Ishikawa (cell line): Measurements from ENCODE around the gene TMF1.

Experiments
- CEBPB ChIP-seq: IDR thresholded peaks from 2 replicates; pipeline ENCODE4 v1.6.1; 2012
- CREB1 ChIP-seq: IDR thresholded peaks from 2 replicates; pipeline ENCODE4 v1.6.1; 2012; ENCODE audit warnings: low read depth
- EGR1 ChIP-seq: IDR thresholded peaks from 2 replicates; pipeline ENCODE4 v1.6.1; 2012
- EP300 ChIP-seq: IDR thresholded peaks from 2 replicates; pipeline ENCODE4 v1.6.1; 2012; ENCODE audit warnings: borderline replicate concordance
- FOXM1 ChIP-seq: IDR thresholded peaks from 2 replicates; pipeline ENCODE4 v1.6.1; 2012; ENCODE audit warnings: low read depth, borderline replicate concordance
- MAX ChIP-seq: IDR thresholded peaks from 2 replicates; pipeline ENCODE4 v1.6.1; 2012
- NFIC ChIP-seq: IDR thresholded peaks from 2 replicates; pipeline ENCODE4 v1.6.1; 2012
- RAD21 ChIP-seq: IDR thresholded peaks from 2 replicates; pipeline ENCODE4 v1.6.1; 2012; ENCODE audit warnings: low read depth
- REST ChIP-seq: IDR thresholded peaks from 2 replicates; pipeline ENCODE4 v1.6.1; 2012; ENCODE audit warnings: low read depth, mild to moderate bottlenecking
- TAF1 ChIP-seq: IDR thresholded peaks from 2 replicates; pipeline ENCODE4 v1.6.1; 2012; ENCODE audit warnings: low read depth, mild to moderate bottlenecking
- TCF12 ChIP-seq: IDR thresholded peaks from 2 replicates; pipeline ENCODE4 v1.6.1; 2012; ENCODE audit warnings: low read depth
- TEAD4 ChIP-seq: IDR thresholded peaks from 2 replicates; pipeline ENCODE4 v1.6.1; 2012
- YY1 ChIP-seq: IDR thresholded peaks from 2 replicates; pipeline ENCODE4 v1.6.1; 2012; ENCODE audit warnings: low read depth
- ZBTB7A ChIP-seq: IDR thresholded peaks from 2 replicates; pipeline ENCODE4 v1.6.1; 2012; ENCODE audit warnings: low read depth
- TF ChIP-seq, protein P1 (sequence below): IDR thresholded peaks from 2 replicates; pipeline ENCODE4 v1.6.1; 2012

Gene TMF1

DNA sequence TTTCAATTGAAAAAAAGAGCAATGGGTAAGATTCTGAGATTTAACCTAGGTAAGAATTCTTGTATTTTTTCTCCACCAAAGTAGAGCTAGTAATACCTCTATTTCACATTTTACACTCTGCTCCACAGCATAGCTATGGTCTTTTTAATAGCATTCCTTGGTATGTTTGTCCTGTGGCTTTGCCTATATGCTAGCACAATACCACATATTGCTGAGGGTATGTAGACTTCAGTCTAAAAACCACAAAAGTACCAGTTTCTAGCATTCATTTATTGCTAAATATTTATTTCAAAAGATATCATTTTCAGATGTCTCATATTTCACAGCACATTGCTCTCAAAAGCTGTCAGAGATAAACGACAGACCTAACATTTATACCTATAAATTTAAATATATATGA, 20.5 kb downstream of the TMF1 start:
- TF ChIP-seq EGR1, result no peak
- TF ChIP-seq TAF1, result no peak
- no peak for TF ChIP-seq ZBTB7A
- TF ChIP-seq FOXM1, result no peak
- TF ChIP-seq RAD21, result no peak
- no peak for TF ChIP-seq REST
- no peak for TF ChIP-seq CREB1
- TF ChIP-seq MAX, result no peak
- no peak for TF ChIP-seq NFIC
- TF ChIP-seq CEBPB, result no peak
- no peak for TF ChIP-seq YY1
- TF ChIP-seq TCF12, result no peak
- TF ChIP-seq EP300, result no peak

DNA sequence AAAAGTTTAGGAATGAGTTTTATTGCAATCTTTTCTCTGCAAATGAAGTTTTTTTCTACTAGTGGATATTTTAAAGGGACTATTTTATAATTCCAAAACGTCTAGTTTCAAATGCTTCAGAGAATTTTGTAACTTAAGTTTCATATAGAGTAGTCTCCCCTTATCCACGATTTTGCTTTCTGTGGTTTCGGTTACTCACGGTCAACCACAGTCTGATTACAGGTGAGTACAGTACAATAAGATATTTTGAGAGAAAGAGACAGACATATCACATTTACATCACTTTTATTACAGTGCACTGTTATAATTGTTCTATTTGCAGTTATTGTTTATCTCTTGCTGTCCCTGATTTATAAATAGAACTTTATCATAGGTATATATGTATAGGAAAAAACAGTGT, 31.3 kb downstream of the TMF1 start:
- no peak for TF ChIP-seq FOXM1
- no peak for TF ChIP-seq ZBTB7A
- no peak for TF ChIP-seq REST

DNA sequence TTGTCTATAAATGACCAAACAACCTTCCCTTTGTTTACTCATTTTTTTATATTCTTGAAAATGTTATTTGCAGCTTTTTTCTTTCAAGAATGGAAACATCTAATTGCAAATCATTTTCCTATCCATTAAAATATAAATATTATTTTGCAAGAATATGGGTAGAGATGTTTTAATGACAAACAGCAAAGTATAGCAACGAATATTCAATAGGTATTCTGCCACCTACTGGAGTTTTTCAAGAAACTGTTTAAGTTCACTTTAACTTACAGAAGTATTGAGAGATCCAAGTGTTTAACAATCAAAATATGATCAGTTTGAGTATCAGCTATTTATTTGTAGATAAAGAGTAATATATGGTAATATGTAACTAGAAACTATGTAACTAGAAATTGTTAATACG, 31.7 kb downstream of the TMF1 start:
- TF ChIP-seq NFIC, result no peak

- no peak for TF ChIP-seq NFIC
- no peak for TF ChIP-seq ZBTB7A
- no peak for TF ChIP-seq FOXM1
- no peak for TF ChIP-seq MAX
- no peak for TF ChIP-seq EP300
- no peak for TF ChIP-seq CREB1
- no peak for TF ChIP-seq CEBPB
- TF ChIP-seq TEAD4, result no peak
- no peak for TF ChIP-seq TCF12
- no peak for TF ChIP-seq RAD21
- TF ChIP-seq, protein P1, sequence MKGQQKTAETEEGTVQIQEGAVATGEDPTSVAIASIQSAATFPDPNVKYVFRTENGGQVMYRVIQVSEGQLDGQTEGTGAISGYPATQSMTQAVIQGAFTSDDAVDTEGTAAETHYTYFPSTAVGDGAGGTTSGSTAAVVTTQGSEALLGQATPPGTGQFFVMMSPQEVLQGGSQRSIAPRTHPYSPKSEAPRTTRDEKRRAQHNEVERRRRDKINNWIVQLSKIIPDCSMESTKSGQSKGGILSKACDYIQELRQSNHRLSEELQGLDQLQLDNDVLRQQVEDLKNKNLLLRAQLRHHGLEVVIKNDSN, result no peak
- TF ChIP-seq EGR1, result no peak
- no peak for TF ChIP-seq REST
- no peak for TF ChIP-seq TAF1
- no peak for TF ChIP-seq YY1
Observed at GRCh38 chr3:69016901-69017300, 35.2 kb downstream of the TMF1 start.

DNA sequence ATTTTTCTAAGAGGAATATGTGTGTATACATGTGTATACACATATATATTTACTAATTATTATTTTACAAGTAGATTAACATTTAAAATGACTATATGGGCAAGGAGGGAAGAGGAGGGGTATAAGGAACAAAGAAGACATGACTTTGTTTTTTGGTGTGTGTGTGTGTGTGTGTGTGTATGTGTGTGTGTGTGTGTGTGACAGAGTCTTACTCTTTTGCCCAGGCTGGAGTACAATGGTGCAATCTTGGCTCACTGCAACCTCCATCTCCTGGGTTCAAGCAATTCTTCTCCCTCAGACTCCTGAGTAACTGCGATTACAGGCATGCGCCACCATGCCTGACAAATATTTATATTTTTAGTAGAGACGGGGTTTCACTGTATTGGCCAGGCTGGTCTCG, 36.0 kb downstream of the TMF1 start:
- no peak for TF ChIP-seq TAF1
- TF ChIP-seq CEBPB, result no peak
- no peak for TF ChIP-seq REST
- no peak for TF ChIP-seq TEAD4
- TF ChIP-seq EGR1, result no peak
- no peak for TF ChIP-seq FOXM1
- no peak for TF ChIP-seq MAX
- TF ChIP-seq, protein P1, result no peak
- TF ChIP-seq RAD21, result no peak
- no peak for TF ChIP-seq CREB1
- TF ChIP-seq YY1, result no peak
- TF ChIP-seq EP300, result no peak
- TF ChIP-seq ZBTB7A, result no peak
- no peak for TF ChIP-seq TCF12
- no peak for TF ChIP-seq NFIC
